H1 (cell line): Measurements from ENCODE around the gene RAD9B. TPM values are rescaled to one million over a fixed set of nuclear protein-coding genes. Genes with fewer than 3 reads are reported as not detected.

Experiments
- ASH2L ChIP-seq: fragments of 200-600, 300-600 bp; sonication (generic); IDR thresholded peaks from one replicate; pipeline ENCODE4 v1.7.1; 2017; ENCODE audit warnings: low read length
- JUN ChIP-seq: IDR thresholded peaks from 2 replicates; pipeline ENCODE4 v1.6.1; 2011; ENCODE audit warnings: low read depth, mild to moderate bottlenecking, improper control_type of control experiment, low read length
- YY1 ChIP-seq: IDR thresholded peaks from 2 replicates; pipeline ENCODE4 v1.6.1; 2011; ENCODE audit warnings: low read depth, mild to moderate bottlenecking, low read length
- polyA plus RNA-seq, 7 experiments: library from polyadenylated mRNA; depleted of rRNA in 3 of 7; stranded (reverse) in 5 of 7; unstranded in 2 of 7; fragments of >200 nt in 5 of 7; fragments of 200-250 nt in 2 of 7; gene quantifications; 1 replicate in 5 of 7; 2 replicates in 1 of 7; 4 replicates in 1 of 7; pipeline versions ENCODE4 v1.2.1 to v1.2.3, GENCODE V29; 2011 to 2013; ENCODE audit warnings: missing spikeins in 2 of 7, mixed read lengths in 2 of 7
- total RNA-seq: library from RNA; stranded (reverse); fragmentation: NEBNext Ultra II Directional; extraction: Animal tissue kit (Norgen Biotek cat#: 25700); gene quantifications from 2 replicates; pipeline ENCODE4 v1.2.1, GENCODE V29; 2021

Gene RAD9B
- total and polyA plus RNA-seq, 2 of the 8 experiments (the other 6 are each of a cell fraction or from before 2014, with no cell fraction given): 0.06 TPM; not detected in 1

- TF ChIP-seq YY1 (no peak), ASH2L (no peak), JUN (no peak)
- TF ChIP-seq, all 59 proteins: peak for 0
Observed at GRCh38 chr12:110466791-110467190, 35.3 kb upstream of the RAD9B start (continued).
